GM21447 (cell line): Measurements from ENCODE around the gene GPR162.

Source experiments
- ATAC-seq: cut with Tn5 transposase; IDR thresholded peaks from one replicate; pipeline ENCODE4 v1.9.1; 2021; ENCODE audit not compliant: unreplicated experiment

The GPR162 gene, protein sequence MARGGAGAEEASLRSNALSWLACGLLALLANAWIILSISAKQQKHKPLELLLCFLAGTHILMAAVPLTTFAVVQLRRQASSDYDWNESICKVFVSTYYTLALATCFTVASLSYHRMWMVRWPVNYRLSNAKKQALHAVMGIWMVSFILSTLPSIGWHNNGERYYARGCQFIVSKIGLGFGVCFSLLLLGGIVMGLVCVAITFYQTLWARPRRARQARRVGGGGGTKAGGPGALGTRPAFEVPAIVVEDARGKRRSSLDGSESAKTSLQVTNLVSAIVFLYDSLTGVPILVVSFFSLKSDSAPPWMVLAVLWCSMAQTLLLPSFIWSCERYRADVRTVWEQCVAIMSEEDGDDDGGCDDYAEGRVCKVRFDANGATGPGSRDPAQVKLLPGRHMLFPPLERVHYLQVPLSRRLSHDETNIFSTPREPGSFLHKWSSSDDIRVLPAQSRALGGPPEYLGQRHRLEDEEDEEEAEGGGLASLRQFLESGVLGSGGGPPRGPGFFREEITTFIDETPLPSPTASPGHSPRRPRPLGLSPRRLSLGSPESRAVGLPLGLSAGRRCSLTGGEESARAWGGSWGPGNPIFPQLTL

GRCh38 chr12:6821591-6822425 is at the start of gene GPR162:
Gene GPR162 (plus strand): TSS chr12:6821821. CDS start chr12:6823899, 2,078 bp downstream.
- no peak for ATAC-seq

GRCh38 chr12:6772331-6772695 is 49.3 kb upstream of the GPR162 start, which contains the start of gene LAG3:
Gene LAG3 (plus strand): TSS chr12:6772520. CDS start chr12:6772853, 333 bp downstream.
- ATAC-seq: no peak

- ATAC-seq: no peak
Measured at GRCh38 chr12:6772726-6773589, 48.7 kb upstream of the GPR162 start.

DNA sequence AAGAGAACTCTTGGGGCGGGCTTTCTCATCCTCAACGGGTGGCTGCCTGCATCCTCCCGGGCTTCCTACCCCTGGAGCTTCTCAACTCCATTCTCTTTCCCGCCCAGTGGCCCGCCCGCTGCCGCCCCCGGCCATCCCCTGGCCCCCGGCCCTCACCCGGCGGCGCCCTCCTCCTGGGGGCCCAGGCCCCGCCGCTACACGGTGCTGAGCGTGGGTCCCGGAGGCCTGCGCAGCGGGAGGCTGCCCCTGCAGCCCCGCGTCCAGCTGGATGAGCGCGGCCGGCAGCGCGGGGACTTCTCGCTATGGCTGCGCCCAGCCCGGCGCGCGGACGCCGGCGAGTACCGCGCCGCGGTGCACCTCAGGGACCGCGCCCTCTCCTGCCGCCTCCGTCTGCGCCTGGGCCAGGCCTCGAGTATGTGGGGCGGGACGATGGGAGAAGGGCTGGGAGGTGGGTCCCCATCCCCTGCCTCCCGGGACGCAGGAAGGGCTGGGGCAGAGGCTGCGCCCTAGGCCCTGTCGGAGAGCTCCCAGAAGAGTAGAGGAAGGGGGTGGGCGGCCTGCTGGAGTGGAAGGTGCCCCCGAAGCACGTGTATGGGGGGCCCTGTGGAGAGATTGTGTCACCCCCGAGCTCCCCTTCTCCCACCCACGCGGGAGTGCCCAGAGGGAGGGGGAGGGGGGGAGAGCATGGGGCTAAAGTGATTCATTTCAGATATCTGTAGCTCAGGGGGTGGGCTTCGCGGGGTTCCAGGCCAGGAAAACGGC is 47.9 kb upstream of the GPR162 start:
- no peak for ATAC-seq

DNA sequence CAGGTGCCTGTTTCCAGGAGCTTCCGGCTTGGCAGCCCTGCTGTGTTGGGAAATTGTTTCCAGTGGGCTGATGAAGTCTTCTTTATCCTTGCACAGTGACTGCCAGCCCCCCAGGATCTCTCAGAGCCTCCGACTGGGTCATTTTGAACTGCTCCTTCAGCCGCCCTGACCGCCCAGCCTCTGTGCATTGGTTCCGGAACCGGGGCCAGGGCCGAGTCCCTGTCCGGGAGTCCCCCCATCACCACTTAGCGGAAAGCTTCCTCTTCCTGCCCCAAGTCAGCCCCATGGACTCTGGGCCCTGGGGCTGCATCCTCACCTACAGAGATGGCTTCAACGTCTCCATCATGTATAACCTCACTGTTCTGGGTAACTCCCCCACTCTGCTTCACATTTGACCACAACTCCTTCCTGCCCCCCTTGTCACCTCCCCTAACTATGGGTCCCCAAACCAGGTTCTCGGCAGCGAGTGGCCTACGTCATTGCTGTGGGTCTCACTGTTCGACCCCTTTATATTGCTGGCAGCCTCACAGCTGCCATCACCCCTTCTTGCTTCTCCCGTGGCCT is 47.0 kb upstream of the GPR162 start:
- ATAC-seq: no peak

DNA sequence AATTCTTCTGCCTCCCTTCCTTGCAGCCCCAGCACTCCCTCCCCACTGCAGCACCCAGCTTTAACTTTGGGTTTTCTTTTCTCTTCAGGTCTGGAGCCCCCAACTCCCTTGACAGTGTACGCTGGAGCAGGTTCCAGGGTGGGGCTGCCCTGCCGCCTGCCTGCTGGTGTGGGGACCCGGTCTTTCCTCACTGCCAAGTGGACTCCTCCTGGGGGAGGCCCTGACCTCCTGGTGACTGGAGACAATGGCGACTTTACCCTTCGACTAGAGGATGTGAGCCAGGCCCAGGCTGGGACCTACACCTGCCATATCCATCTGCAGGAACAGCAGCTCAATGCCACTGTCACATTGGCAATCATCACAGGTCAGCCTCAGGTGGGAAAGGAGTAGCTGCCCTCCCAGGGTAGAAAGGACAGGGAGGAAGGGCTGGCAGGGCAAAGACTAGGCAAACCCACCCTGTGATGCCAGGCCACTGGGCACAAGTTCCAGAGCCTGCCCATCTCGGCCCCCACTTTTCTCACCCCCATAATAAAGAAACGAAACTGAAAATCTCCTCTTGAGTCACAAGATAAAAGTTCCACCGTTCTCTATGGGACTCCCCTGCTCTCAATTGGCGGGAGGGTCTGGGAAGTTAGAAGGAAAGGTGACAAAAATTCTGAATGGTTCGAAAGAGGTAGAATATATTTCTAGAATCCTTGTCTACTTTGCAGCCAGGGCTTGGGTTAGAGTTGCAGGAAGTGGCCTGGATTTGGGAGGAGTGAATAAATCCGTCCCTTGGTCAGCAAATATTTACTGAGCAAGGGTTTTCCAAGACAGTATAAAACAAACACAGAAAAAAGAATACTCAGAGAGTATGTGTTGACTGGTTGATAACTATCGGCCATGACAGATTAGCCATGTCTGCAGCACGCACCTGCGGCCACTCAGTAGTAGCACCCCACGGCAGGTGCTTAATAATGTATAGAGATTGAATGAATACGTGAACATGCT is 46.1 kb upstream of the GPR162 start:
- no peak for ATAC-seq

DNA sequence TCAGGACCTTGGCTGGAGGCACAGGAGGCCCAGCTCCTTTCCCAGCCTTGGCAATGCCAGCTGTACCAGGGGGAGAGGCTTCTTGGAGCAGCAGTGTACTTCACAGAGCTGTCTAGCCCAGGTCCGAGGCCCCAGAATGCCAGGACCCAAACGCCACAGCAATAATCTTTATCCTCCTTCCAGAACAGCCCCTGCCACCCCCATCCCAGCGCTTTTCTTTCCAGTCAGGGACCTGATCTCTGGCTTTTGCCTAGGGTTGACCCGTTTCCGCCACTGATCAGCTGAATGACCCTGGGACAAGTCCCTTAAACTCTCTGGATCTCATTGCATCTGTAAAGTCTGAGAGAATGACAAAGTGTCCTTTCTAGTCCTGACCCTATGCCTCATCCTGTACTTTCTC is 44.2 kb upstream of the GPR162 start:
- ATAC-seq: no peak

- no peak for ATAC-seq
Measured at GRCh38 chr12:6778217-6778573, 43.4 kb upstream of the GPR162 start.

DNA sequence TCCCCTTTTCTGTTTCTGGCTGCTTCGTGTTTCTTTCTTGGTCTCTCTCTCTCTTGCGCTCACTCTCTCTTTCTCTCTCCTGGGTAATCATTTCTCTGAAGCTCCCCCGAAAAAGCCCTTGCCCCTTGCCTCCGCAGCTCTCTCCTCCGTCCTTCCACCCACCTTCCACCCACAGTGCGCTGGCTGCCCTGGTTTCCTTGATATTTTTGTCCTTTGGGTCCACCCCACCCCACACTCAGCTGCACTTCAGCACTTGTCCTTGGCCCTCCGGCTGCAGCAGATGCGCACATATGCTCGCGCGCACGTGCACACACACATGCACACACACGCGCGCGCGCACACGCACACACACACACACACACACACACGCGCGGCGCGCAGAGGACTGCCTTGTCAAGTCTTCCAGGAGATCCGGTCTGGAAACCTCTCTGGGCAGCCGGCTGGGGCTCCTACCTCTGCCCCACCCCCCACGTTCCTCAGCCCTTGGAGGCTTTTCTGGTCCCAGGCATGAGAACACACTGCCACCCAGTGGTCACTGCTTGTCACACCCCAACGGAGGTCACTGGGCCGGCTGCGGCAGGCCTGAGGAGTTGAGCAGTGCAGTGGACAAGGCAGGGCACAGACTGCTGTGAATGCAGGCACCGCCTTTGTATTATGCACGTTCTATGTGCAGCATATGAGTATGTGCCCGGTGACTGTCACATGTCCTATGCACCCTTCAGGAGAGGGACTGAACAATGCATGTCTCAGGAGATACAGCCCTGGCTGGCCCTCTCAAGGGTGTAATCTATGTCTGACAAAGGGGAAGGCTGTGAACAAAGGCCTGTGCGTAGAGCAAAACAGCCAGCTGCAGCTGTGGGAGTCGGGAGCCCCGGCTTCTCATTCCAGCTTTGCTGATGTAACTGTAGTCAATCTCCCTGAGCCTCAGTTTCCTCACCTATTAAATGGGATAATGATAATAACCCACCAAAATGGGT is 42.8 kb upstream of the GPR162 start:
- peak; percentile 78 for ATAC-seq

DNA sequence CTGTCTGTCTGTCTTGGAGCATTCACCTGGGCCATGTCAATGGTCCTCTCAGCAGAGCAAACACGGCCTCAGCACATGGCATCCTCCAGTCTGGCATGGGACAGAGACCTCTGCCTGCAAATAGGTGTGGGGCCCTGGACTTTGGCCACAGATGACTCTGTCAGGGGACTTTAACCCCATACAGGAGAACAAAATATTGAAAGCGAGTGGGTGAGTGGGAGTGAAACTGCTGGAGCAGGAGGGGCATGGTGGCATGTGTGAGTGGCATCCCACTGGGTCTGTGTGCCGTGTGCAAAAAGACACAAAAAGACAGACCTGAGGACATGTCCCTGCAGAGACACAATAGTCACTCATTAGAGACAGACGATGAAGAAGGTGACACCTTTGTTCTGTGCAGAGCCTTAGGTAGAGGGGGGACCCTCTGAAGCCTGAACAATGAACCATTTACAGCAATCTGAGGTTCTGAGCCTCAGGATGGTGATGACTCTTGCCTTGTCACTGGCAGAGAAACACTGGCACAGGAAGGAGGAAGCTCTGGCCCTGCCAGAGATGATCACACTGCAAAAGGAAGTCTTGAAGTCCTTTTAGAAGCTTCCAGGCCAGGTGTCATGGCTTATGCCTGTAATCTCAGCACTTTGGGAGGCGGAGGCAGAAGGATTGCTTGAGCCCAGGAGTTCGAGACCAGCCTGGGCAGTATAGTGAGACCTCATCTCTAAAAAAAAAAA is 41.8 kb upstream of the GPR162 start:
- ATAC-seq: no peak

GRCh38 chr12:6780573-6780972 is 41.0 kb upstream of the GPR162 start:
- no peak for ATAC-seq

GRCh38 chr12:6782119-6782518 is 39.5 kb upstream of the GPR162 start:
- ATAC-seq: no peak

GRCh38 chr12:6782850-6783566 is 38.6 kb upstream of the GPR162 start:
- no peak for ATAC-seq

DNA sequence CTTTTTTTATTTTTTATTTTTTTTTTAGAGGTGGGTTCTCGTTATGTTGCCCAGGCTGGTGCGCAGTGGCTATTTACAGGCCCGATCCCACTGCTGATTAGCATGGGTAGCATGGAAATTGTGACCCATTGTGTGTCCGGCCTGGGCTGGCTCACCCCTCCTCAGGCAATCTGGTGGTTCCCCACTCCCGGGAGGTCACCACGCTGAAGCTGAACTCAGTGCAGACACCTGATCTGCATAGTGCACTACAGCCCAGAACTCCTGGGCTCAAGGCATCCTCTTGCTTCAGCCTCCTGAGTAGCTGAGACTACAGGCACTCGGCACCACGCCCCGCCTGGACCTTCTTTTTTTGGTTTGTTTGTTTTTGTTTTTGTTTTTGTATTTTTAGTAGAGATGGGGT is 37.8 kb upstream of the GPR162 start:
- no peak for ATAC-seq

- no peak for ATAC-seq
Measured at GRCh38 chr12:6784296-6784695, 37.3 kb upstream of the GPR162 start.

DNA sequence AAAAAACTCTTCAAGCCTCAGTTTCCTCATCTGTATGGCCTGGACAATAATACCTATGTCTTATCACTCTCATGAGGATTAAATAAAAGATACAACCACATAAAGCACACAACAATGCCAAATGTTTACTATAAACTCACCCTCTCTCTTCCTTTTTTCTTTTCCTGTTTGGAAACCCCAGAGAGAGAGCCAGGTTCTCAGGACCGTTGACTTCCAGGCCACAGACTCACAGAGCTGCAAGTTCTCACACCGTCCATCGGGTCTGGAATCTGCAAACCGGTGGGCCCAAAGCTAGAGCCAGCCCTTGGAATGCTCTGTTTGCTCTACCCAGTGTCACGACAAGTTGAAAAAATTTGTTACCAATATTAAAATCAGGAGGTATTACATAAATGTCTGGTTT is 36.9 kb upstream of the GPR162 start:
- no peak for ATAC-seq
